ENCODE measurements around the gene NMNAT2. TPM values are rescaled to one million over a fixed set of nuclear protein-coding genes. Genes with fewer than 3 reads are reported as not detected.
"Not testable (repeated sequence)": the region's sequence is repeated elsewhere in the genome, so short reads cannot be mapped to it uniquely, and the experiment has no call there.

NMNAT2 gene
- polyA plus RNA-seq, 1 experiment = 2.1 TPM

DNA sequence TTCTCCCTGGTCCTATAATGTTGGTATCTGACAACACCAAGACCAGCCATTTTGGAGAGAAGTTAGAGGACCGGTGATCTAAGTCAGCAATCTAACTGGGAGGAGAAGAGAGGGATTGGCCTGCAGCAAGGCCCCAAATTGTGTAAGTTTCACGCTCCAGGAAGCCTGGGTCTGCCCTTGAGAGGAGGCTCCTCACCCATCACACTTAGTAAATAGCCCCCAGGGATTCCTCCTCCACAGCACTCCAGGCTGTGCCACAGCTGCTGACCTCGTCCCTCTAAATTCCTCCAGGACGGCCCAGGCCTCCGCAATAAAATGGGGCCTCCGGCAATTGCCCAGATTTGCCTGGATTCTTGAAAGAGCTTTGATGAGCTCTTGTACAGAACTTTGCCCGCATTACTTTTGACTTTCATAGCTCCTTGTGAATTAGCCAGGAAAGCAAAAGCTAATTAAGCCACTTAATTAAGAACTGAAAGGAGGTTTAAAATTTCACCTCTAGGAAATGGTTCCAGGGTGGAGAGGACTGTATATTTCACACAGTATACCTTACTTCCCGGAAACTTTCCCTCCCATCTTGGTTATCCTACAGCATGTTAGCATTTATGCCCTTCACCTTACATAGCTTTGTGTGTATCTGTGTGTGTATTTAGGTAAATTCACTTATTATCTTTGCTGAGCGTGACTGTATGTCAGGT, 141.6 kb downstream of the NMNAT2 start:
- ChIA-PET POLR2A (no interaction called here), CTCF (interaction anchor here (0.8 to 1.6 kb wide), 5 partner anchors 15 to 322 kb away, joined by 3 to 6 read pairs (median 3); no protein-coding TSS in a partner anchor)
- Histone ChIP-seq H3K36me3 (ENCODE audit: control insufficient read depth, insufficient read depth, low read length) (no peaks in the 10 kb centered on the region), H3K4me3 (ENCODE audit: low read depth, low read length) (no peak overlapping the region), H3K27me3 (ENCODE audit: control insufficient read depth, insufficient read depth, low read length) (no peaks in the 10 kb centered on the region)
- TF ChIP-seq, protein P1, sequence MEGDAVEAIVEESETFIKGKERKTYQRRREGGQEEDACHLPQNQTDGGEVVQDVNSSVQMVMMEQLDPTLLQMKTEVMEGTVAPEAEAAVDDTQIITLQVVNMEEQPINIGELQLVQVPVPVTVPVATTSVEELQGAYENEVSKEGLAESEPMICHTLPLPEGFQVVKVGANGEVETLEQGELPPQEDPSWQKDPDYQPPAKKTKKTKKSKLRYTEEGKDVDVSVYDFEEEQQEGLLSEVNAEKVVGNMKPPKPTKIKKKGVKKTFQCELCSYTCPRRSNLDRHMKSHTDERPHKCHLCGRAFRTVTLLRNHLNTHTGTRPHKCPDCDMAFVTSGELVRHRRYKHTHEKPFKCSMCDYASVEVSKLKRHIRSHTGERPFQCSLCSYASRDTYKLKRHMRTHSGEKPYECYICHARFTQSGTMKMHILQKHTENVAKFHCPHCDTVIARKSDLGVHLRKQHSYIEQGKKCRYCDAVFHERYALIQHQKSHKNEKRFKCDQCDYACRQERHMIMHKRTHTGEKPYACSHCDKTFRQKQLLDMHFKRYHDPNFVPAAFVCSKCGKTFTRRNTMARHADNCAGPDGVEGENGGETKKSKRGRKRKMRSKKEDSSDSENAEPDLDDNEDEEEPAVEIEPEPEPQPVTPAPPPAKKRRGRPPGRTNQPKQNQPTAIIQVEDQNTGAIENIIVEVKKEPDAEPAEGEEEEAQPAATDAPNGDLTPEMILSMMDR (IDR thresholded peaks at IDR 0.05; ENCODE audit: insufficient read depth, low read depth, low read length) = no peak
- peak; percentile 52 for DNase-seq (ENCODE audit: low read depth)

DNA sequence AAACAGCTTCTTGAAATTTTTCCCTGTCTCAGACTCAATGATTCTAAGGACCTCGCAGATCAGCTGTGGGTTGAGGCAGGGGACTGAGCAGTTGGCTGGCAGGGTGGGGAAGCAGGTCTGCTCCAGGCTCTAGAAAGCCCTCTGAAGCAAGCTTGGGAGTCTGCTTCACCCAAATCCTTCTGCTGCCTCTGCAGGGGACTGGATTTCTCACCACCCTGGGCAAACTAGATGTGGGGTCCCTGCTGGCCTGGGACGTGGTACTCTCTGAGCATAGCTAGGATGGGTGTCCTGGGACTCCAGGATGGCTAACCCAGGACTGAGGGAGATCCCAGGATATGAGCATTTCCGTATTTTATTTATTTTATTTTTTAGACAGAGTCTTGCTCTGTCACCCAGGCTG, 142.9 kb downstream of the NMNAT2 start:
- H3K4me3 ChIP-seq (ENCODE audit: low read depth, low read length) = no peak overlapping the region
- no peaks in the 10 kb centered on the region for H3K36me3 ChIP-seq (ENCODE audit: control insufficient read depth, insufficient read depth, low read length)
- TF ChIP-seq, protein P1 (IDR thresholded peaks at IDR 0.05; ENCODE audit: insufficient read depth, low read depth, low read length) = no peak
- ChIA-PET CTCF (interaction anchor here (1.4 to 1.6 kb wide), 2 partner anchors 40 to 320 kb away, joined by 5 to 6 read pairs; no protein-coding TSS in a partner anchor), POLR2A (no interaction called here)
- no peaks in the 10 kb centered on the region for H3K27me3 ChIP-seq (ENCODE audit: control insufficient read depth, insufficient read depth, low read length)
- DNase-seq (ENCODE audit: low read depth) = no peak

DNA sequence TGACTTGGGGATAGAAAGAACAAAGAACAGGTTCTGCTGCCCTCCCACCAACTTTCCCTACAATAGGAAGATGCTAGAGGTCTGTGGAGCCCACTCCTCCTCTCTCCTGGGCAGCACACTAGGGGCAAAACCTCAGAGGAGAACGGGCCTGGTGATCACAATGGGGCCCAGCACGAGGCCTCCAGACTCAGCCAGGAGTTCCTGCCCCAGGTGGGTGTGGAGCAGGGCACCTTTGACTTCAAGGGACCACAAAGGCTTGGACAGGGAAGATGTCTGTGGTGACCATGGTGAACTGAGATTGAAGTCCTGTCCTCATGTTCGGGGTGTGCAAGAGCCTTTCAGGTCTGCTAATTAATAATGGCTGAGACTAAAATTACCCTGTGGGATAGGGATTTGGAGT, 143.3 kb downstream of the NMNAT2 start:
- no peak overlapping the region for H3K4me3 ChIP-seq (ENCODE audit: low read depth, low read length)
- CTCF ChIA-PET = interaction anchor here (1.4 to 1.6 kb wide), 2 partner anchors 40 to 320 kb away, joined by 5 to 6 read pairs; no protein-coding TSS in a partner anchor
- no peak for DNase-seq (ENCODE audit: low read depth)
- no peaks in the 10 kb centered on the region for H3K27me3 ChIP-seq (ENCODE audit: control insufficient read depth, insufficient read depth, low read length)
- no peaks in the 10 kb centered on the region for H3K36me3 ChIP-seq (ENCODE audit: control insufficient read depth, insufficient read depth, low read length)
- POLR2A ChIA-PET = no interaction called here
- TF ChIP-seq, protein P1 (IDR thresholded peaks at IDR 0.05; ENCODE audit: insufficient read depth, low read depth, low read length) = no peak

DNA sequence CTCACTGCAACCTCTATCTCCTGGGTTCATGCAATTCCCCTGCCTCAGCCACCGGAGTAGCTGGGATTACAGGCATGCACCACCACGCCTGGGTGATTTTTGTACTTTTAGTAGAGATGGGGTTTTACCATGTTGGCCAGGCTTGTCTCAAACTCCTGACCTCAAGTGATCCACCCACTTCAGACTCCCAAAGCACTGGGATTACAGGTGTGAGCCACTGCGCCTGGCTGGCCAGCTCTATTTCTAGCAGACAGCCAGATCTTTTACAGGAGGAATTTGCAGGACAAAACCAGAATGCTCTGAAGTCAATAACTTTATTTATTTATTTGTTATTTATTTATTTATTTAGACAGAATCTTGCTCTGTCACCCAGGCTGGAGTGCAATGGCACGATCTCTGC, 144.2 kb downstream of the NMNAT2 start:
- H3K27me3 ChIP-seq (ENCODE audit: control insufficient read depth, insufficient read depth, low read length); CTCF ChIA-PET; H3K36me3 ChIP-seq (ENCODE audit: control insufficient read depth, insufficient read depth, low read length); POLR2A ChIA-PET; DNase-seq (ENCODE audit: low read depth); H3K4me3 ChIP-seq (ENCODE audit: low read depth, low read length): not testable (repeated sequence)

DNA sequence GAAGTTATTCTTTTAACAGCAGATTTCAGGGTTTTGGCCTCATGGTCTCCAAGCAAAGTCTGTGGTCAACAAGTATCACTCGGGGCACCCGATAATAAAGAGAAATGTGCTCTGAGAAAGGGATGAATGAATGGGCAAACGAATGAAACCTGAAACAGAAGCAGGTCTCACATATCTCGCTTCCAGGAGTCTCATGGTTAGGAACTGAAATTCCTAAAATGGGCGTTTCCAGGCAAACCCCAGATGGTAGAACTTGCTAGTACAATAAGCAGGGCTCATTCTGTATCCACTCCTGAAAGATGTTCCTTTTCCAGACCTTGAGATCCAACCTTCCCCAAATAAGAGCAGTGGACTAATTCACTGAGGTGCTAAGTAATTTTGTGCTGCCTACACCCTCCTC, 144.9 kb downstream of the NMNAT2 start:
- TF ChIP-seq, protein P1 (IDR thresholded peaks at IDR 0.05; ENCODE audit: insufficient read depth, low read depth, low read length) = no peak
- Histone ChIP-seq H3K36me3 (ENCODE audit: control insufficient read depth, insufficient read depth, low read length) (no peaks in the 10 kb centered on the region), H3K27me3 (ENCODE audit: control insufficient read depth, insufficient read depth, low read length) (no peaks in the 10 kb centered on the region), H3K4me3 (ENCODE audit: low read depth, low read length) (no peak overlapping the region)
- ChIA-PET CTCF (interaction anchor here (0.5 to 2.0 kb wide), 5 partner anchors 9 to 286 kb away, joined by 3 to 4 read pairs (median 3); no protein-coding TSS in a partner anchor), POLR2A (no interaction called here)
- DNase-seq (ENCODE audit: low read depth) = no peak
